ENCODE measurements around the gene NKX3-2. TPM values are rescaled to one million over a fixed set of nuclear protein-coding genes. Genes with fewer than 3 reads are reported as not detected.

The NKX3-2 gene
- 0.11 and 0.14 TPM in 2 replicates for polyA plus RNA-seq (2013)

DNA sequence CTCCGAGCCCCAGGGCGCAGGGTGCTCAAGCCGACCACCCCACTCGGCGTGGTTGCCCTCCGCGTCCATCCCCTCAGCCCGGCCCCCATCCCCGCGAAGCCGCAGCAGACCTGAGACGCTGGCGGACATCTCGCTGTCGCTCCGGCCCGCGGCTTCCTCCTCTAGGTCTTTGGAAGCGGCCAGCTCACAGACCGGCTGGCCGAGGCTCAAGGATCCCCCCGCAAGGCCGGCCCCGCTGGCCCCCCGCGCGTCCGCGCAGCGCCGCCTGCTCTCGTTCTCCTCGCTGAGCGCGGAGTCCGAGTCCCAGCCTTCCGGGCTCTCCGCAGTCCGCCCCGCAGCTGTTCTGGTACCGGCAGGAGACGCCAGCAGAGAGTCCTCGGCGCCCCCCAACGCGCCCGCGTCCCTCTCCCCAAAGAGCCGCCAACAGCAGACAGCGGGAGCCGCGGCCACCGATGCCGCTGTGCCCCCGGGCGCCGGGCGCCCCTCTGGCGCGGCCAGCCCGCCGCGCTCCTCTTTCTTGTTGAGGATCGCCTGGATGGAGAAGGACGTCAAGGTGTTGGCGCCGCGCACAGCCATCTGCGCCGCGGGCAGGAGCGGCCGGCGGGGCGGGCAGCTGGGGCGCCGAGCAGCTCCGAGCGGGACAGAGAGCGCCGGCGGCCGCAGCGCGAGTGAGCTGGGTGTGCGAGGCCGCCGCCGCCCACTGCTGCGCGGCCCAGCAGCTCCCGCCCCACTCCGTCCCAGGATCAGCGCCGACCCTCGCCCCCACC is at the start of gene NKX3-2:
Gene NKX3-2 (minus strand): TSS at position 670 of the 767 bp plus-strand sequence. CDS start 94 bp downstream, at position 576.
- no peak within 1 kb of the TSS for H2BK12ac ChIP-seq (ENCODE audit: low read length)
- no peak within 1 kb of the TSS for H3K9ac ChIP-seq (ENCODE audit: low read length)
- no peak within 1 kb of the TSS for H3K14ac ChIP-seq (ENCODE audit: low read length)
- H3K27ac ChIP-seq (ENCODE audit: low read depth, low read length): no peak within 1 kb of the TSS
- peak within 1 kb of the TSS; percentile 66 for H3K4me3 ChIP-seq (ENCODE audit: low read depth, low read length)
- H3K4me1 ChIP-seq (ENCODE audit: control insufficient read depth in 1 of 2, insufficient read depth in 2 of 2, low read length in 2 of 2): peaks cover 6 to 25% of the 10 kb centered on the region in 2 experiments
- H3K79me1 ChIP-seq (ENCODE audit: low read length): no peaks in the 10 kb centered on the region
- no peaks in the 10 kb centered on the region for H3K36me3 ChIP-seq (ENCODE audit: control insufficient read depth in 1 of 2, insufficient read depth in 2 of 2, low read length in 2 of 2)
- H3K4me2 ChIP-seq (ENCODE audit: low read length): peak within 1 kb of the TSS; percentile 91
- no peak within 1 kb of the TSS for H3K23ac ChIP-seq (ENCODE audit: low read length)
- no CpG with 5 or more reads among the region's 96 CpGs for WGBS (ENCODE audit: extremely low coverage, insufficient coverage, insufficient read length)
- H3K79me2 ChIP-seq (ENCODE audit: control insufficient read depth, insufficient read depth, low read length, poor library complexity): no peaks in the 10 kb centered on the region
- H2BK5ac ChIP-seq (ENCODE audit: low read depth, low read length, poor library complexity): no peak within 1 kb of the TSS
- H4K12ac ChIP-seq (ENCODE audit: low read depth, low read length): no peak within 1 kb of the TSS
- H4K8ac ChIP-seq (ENCODE audit: low read depth, low read length): peak within 1 kb of the TSS; percentile 42
- peaks cover 11% of the 10 kb centered on the region for H3K9me3 ChIP-seq (ENCODE audit: insufficient read depth, low read depth, low read length)
- H3K4ac ChIP-seq (ENCODE audit: low read depth, low read length): no peak within 1 kb of the TSS
- no peak within 1 kb of the TSS for H2AK5ac ChIP-seq (ENCODE audit: low read length)
- H3K18ac ChIP-seq (ENCODE audit: low read length): no peak within 1 kb of the TSS
- H2AFZ ChIP-seq (ENCODE audit: insufficient read depth, low read length, poor library complexity): peak within 1 kb of the TSS; percentile 83
- peaks cover 76% of the 10 kb centered on the region for H3K27me3 ChIP-seq (ENCODE audit: insufficient read depth, low read length)
- H4K91ac ChIP-seq (ENCODE audit: low read depth, low read length): no peak within 1 kb of the TSS
- H2BK120ac ChIP-seq (ENCODE audit: insufficient read depth, low read length, poor library complexity): no peak within 1 kb of the TSS
- DNase-seq: peak in 1 of 2 donors; percentile 36

DNA sequence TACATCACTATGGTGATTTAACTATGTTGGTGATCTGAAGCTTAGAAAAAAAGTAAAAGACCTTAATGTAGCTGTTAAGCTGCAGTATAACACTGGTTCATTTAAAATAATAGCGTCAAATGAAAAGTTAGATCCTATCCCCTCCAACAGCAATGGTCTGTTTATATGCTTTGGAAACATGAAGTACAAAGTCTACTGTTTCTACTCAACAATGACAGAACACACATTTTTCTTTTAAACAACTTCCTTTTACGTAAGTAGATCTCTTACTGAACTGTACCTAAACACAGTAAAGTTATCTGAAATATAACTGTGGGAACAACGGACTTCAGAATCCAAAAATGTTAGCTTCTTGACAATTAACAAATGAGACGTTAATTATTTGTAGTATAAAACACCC is 47.9 kb upstream of the NKX3-2 start:
- no peak overlapping the region for H3K4me2 ChIP-seq (ENCODE audit: low read length)
- WGBS (ENCODE audit: extremely low coverage, insufficient coverage, insufficient read length): no CpG with 5 or more reads among the region's 4 CpGs

DNA sequence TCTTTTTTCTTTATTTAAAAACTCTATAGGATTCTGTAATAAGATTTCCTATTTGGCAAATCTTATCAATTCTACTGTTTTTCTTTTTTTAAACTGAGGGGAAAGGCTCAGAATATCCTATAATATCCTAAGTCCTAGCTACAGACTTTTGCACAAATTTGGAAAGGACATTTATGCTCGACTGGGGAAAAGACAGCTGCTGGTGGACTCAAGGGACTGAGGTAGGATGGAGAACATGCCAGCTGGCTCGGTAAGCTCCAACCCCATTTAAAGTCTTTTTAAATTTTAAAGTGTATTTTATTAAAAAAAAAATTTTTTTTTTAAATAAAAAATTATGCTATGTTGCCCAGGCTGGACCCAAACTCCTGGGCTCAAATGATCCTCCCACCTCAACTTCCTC is 46.5 kb upstream of the NKX3-2 start:
- Histone ChIP-seq H4K91ac (ENCODE audit: low read depth, low read length) (no peak overlapping the region), H2AFZ (ENCODE audit: insufficient read depth, low read length, poor library complexity) (no peak overlapping the region), H3K79me1 (ENCODE audit: low read length) (no peaks in the 10 kb centered on the region), H3K14ac (ENCODE audit: low read length) (no peak overlapping the region), H2BK5ac (ENCODE audit: low read depth, low read length, poor library complexity) (no peak overlapping the region), H3K4me1 (ENCODE audit: control insufficient read depth in 1 of 2, insufficient read depth in 2 of 2, low read length in 2 of 2) (no peaks in the 10 kb centered on the region), H3K18ac (ENCODE audit: low read length) (no peak overlapping the region), H3K9me3 (ENCODE audit: insufficient read depth, low read depth, low read length) (no peaks in the 10 kb centered on the region), H3K23ac (ENCODE audit: low read length) (no peak overlapping the region), H3K79me2 (ENCODE audit: control insufficient read depth, insufficient read depth, low read length, poor library complexity) (no peaks in the 10 kb centered on the region), H3K27me3 (ENCODE audit: insufficient read depth, low read length) (no peaks in the 10 kb centered on the region), H3K4me3 (ENCODE audit: low read depth, low read length) (no peak overlapping the region), H3K9ac (ENCODE audit: low read length) (no peak overlapping the region), H4K8ac (ENCODE audit: low read depth, low read length) (no peak overlapping the region), H2BK120ac (ENCODE audit: insufficient read depth, low read length, poor library complexity) (no peak overlapping the region), H3K4me2 (ENCODE audit: low read length) (no peak overlapping the region), H2AK5ac (ENCODE audit: low read length) (no peak overlapping the region), H3K27ac (ENCODE audit: low read depth, low read length) (no peak overlapping the region), H4K12ac (ENCODE audit: low read depth, low read length) (no peak overlapping the region), H3K36me3 (ENCODE audit: control insufficient read depth in 1 of 2, insufficient read depth in 2 of 2, low read length in 2 of 2) (peaks cover 9 to 19% of the 10 kb centered on the region in 2 experiments), H2BK12ac (ENCODE audit: low read length) (no peak overlapping the region), H3K4ac (ENCODE audit: low read depth, low read length) (no peak overlapping the region)
- WGBS (ENCODE audit: extremely low coverage, insufficient coverage, insufficient read length): no CpG with 5 or more reads among the region's 2 CpGs
- DNase-seq: no peak

More for the DNA sequence above, 47.9 kb upstream of the NKX3-2 start:
- no peak overlapping the region for H2AK5ac ChIP-seq (ENCODE audit: low read length)
- H3K23ac ChIP-seq (ENCODE audit: low read length): no peak overlapping the region
- H3K9me3 ChIP-seq (ENCODE audit: insufficient read depth, low read depth, low read length): peaks cover 1% of the 10 kb centered on the region
- no peaks in the 10 kb centered on the region for H3K79me1 ChIP-seq (ENCODE audit: low read length)
- no peak overlapping the region for H2AFZ ChIP-seq (ENCODE audit: insufficient read depth, low read length, poor library complexity)
- H2BK5ac ChIP-seq (ENCODE audit: low read depth, low read length, poor library complexity): no peak overlapping the region
- no peak overlapping the region for H4K91ac ChIP-seq (ENCODE audit: low read depth, low read length)
- H3K27ac ChIP-seq (ENCODE audit: low read depth, low read length): no peak overlapping the region
- DNase-seq: no peak
- no peaks in the 10 kb centered on the region for H3K27me3 ChIP-seq (ENCODE audit: insufficient read depth, low read length)
- no peak overlapping the region for H3K14ac ChIP-seq (ENCODE audit: low read length)
- no peak overlapping the region for H3K18ac ChIP-seq (ENCODE audit: low read length)
- no peak overlapping the region for H2BK120ac ChIP-seq (ENCODE audit: insufficient read depth, low read length, poor library complexity)
- no peak overlapping the region for H2BK12ac ChIP-seq (ENCODE audit: low read length)
- H3K79me2 ChIP-seq (ENCODE audit: control insufficient read depth, insufficient read depth, low read length, poor library complexity): no peaks in the 10 kb centered on the region
- no peak overlapping the region for H3K4ac ChIP-seq (ENCODE audit: low read depth, low read length)
- H4K8ac ChIP-seq (ENCODE audit: low read depth, low read length): no peak overlapping the region
- no peak overlapping the region for H3K9ac ChIP-seq (ENCODE audit: low read length)
- H3K4me1 ChIP-seq (ENCODE audit: control insufficient read depth in 1 of 2, insufficient read depth in 2 of 2, low read length in 2 of 2): no peaks in the 10 kb centered on the region
- H3K4me3 ChIP-seq (ENCODE audit: low read depth, low read length): no peak overlapping the region
- H4K12ac ChIP-seq (ENCODE audit: low read depth, low read length): no peak overlapping the region
- H3K36me3 ChIP-seq (ENCODE audit: control insufficient read depth in 1 of 2, insufficient read depth in 2 of 2, low read length in 2 of 2): peaks cover 9 to 21% of the 10 kb centered on the region in 2 experiments

DNA sequence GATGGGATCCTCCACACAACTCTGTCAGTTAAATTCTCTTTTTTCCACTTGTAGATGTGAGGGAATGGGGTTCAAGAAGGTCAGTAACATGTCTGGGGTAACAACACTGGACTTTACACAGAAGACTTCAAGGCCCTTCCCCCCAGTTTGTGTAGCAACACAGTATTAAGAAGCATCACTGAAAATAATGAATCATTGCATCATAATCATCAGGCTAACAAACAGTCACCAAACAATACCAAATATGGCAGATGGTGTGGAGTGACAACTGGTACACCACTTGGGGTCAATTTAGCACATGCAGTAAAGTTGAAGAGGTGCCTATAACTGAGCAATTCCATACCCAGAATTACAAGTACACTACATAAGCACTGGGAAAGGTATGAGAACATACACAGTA is 44.6 kb upstream of the NKX3-2 start:
- no peak overlapping the region for H3K23ac ChIP-seq (ENCODE audit: low read length)
- H2BK12ac ChIP-seq (ENCODE audit: low read length): no peak overlapping the region
- no peak overlapping the region for H4K8ac ChIP-seq (ENCODE audit: low read depth, low read length)
- H4K91ac ChIP-seq (ENCODE audit: low read depth, low read length): no peak overlapping the region
- H2AFZ ChIP-seq (ENCODE audit: insufficient read depth, low read length, poor library complexity): no peak overlapping the region
- H3K79me2 ChIP-seq (ENCODE audit: control insufficient read depth, insufficient read depth, low read length, poor library complexity): no peaks in the 10 kb centered on the region
- no peak overlapping the region for H2BK5ac ChIP-seq (ENCODE audit: low read depth, low read length, poor library complexity)
- H3K36me3 ChIP-seq (ENCODE audit: control insufficient read depth in 1 of 2, insufficient read depth in 2 of 2, low read length in 2 of 2): peaks cover 7 to 21% of the 10 kb centered on the region in 2 experiments
- H3K18ac ChIP-seq (ENCODE audit: low read length): no peak overlapping the region
- no peak overlapping the region for H2AK5ac ChIP-seq (ENCODE audit: low read length)
- no peak overlapping the region for H2BK120ac ChIP-seq (ENCODE audit: insufficient read depth, low read length, poor library complexity)
- DNase-seq: no peak
- no peak overlapping the region for H3K9ac ChIP-seq (ENCODE audit: low read length)
- H3K4me2 ChIP-seq (ENCODE audit: low read length): no peak overlapping the region
- H3K4ac ChIP-seq (ENCODE audit: low read depth, low read length): no peak overlapping the region
- no peak overlapping the region for H3K4me3 ChIP-seq (ENCODE audit: low read depth, low read length)
- H3K9me3 ChIP-seq (ENCODE audit: insufficient read depth, low read depth, low read length): no peaks in the 10 kb centered on the region
- no peak overlapping the region for H3K27ac ChIP-seq (ENCODE audit: low read depth, low read length)
- no peak overlapping the region for H4K12ac ChIP-seq (ENCODE audit: low read depth, low read length)
- no peaks in the 10 kb centered on the region for H3K27me3 ChIP-seq (ENCODE audit: insufficient read depth, low read length)
- no peak overlapping the region for H3K14ac ChIP-seq (ENCODE audit: low read length)
- H3K4me1 ChIP-seq (ENCODE audit: control insufficient read depth in 1 of 2, insufficient read depth in 2 of 2, low read length in 2 of 2): no peaks in the 10 kb centered on the region
- H3K79me1 ChIP-seq (ENCODE audit: low read length): no peaks in the 10 kb centered on the region

All from trophoblast cell (in vitro differentiated cells and primary cell).